Kidney glomerular epithelial cell (primary cell): ENCODE measurements around the gene TRABD2B.

Experiments
- DNase-seq: peaks from one replicate; lab custom pipeline; 2025; lab: John Stamatoyannopoulos, UW

The TRABD2B gene

DNA sequence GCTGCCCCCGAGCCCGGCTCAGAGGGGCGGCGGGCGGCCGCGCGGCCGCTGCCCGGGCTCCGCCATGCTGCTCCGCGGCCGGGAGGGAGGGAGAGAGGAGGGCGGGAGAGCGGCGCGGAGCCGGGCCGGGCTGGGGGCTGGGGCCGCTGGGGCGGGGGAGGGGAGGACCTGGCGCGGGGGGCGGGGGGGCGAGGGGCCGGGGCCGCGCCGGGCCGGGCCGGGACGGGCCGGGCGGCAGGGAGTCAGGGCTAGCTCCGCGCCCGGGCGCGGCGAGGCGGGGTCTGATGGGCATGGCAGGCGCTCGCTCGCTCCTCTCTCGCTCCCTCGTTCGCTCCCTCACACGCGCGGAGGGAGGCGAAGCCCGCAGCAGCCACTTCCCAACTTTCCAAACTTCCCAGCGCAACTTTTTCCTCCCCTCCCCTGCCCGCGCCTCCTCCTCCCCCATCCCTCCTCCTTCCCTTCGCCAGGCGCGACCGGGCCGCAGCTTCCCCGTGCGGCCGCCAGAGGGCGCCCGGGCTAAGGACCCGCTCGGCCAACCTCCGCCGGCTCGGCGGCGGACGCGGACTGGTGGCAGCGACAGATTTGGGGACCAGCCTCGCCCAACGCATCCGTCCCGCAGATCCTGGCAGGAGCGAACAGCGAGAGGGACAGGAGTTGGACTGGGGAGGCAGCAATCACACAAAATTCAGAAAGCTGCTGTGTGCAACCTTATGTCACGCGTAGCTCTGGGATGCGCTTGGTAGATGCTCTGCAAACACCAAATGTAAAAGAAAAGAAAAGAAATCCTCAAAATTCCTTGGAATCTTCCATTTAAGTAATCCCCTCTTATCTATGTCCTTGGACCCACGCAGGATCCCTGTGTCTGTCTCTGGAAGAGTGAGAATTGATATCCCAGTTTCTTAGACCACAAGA lies at the start of gene TRABD2B:
TRABD2B (minus strand) TSS at position 97 of the 912 bp plus-strand sequence.
- DNase-seq = peak; percentile 75

DNA sequence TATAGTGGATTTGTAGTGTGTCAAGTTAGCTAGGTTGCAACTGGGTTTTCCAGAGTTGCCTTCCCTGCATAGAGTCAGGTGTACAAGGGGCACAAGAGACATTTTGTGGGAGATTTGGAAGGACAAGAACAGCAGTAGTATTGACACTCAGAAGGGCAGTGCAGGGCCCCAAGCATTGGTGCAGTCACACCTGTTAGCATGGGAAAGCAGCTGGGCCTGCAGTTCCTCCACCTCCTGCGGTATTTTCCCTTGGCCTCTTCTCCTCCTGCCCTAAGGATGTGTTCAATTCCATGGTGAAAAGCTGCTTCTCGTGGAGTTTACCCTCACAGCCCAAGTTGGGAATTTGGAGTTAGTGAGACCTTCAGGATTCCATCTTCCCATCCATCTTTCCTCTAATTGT lies 47.1 kb upstream of the TRABD2B start:
- DNase-seq = no peak

DNA sequence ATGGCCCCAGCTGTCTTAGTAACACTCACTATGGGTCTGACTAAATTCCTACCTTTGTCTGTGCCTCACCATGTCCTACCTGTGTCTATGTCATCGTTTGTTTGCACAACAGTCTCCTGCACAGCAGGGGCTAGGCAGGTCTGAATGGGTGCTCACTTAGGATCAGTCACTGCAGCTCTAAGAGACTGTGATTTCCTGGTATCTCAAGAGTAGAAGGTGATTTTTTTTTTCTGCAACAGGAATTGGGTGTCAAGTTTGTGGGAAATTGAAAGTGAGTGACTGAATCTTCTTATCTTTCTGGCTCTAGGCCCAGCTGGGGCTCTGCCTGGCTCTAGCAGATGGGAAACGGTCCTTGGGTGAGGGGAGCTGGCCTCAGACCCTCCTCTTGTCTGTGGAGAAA lies 46.4 kb upstream of the TRABD2B start:
- no peak for DNase-seq

DNA sequence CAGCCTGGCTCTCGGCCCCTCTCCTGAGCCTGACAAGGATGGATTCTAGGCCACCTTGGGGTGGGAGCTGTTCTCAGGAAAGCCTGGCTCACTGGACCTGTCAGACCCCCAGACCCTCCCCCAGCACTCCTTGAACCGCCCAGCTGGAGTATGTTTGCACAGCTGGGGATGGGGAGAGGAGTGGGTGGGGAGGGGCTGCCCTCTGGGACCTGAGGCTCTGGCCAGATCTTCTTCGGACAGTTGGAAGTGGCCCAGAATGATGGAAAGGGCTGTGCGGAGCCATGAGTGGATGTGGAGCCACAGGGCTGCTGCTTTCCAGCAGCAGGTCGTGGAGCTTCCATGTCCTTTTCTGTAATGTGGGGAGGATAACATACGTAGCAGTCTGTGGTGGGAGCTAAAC lies 43.0 kb upstream of the TRABD2B start:
- DNase-seq = no peak

DNA sequence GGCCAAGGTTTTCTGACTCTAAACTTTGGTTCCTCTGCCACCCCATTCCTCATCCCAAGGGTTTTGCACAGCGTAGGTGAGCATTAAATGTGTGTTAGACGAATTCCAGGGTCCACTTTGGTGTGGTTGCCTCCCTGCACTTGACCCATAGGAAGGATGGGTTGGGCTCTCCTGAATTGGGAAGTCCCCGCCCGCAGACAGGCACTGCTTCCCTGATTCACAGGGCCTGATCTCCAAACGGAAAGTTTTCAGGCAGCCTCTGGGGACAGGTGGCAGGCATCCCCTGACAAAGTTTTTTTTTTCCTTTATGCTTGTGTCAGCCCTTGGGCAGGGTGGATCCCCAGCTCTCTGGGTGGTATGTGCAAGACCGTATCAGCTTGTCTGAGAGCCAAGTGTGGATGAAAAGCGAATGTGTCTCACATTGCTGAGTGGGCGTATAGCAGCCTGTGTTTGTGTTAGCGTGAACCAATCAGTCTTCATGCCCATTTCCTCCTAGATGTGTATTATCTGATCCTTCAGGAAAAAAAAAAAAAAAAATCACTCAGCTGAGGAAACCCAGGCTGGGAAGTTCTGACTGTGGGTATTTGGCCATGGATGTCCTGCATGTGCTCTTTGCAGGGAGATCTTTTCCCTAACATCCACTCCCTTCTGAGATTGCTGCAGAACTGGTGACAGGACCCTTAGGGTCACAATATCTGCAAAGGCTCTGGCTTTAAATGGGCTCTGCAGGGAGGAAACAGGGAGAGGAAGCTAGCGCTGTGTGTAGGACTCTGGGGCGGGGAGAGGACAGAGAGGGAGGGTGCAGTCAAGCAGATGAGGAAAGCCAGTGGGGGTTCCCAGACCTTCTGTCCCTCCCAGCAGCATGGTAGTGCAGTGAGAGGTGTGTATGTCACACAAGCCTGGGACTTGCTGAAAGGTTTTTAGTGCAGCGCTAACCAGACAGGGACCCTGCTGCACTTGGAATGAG lies 42.2 kb upstream of the TRABD2B start:
- DNase-seq = peak; percentile 89

DNA sequence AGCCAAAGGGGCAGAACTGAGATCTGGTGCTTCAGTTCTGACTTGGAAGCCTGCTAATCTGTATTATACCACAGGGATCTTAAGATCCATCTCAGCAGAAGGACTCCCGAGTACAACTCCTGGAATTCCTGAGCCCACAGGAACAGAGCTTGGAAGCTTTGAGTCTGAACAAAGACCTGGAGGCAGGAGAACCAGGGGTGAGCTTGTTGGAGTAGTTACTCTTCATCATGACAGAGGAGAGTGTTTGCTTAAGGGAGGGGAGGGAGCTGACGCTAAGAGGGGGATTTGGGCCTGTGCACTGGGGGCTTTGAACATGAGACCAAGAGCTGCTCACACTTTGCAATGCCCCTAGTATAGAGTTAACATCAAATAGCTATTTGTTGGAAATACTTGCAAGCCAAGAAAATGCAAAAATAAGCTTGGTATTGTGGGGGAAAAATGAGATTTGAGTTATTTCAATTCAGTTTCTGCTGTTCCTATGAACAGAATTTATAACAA lies 41.1 kb upstream of the TRABD2B start:
- no peak for DNase-seq

DNA sequence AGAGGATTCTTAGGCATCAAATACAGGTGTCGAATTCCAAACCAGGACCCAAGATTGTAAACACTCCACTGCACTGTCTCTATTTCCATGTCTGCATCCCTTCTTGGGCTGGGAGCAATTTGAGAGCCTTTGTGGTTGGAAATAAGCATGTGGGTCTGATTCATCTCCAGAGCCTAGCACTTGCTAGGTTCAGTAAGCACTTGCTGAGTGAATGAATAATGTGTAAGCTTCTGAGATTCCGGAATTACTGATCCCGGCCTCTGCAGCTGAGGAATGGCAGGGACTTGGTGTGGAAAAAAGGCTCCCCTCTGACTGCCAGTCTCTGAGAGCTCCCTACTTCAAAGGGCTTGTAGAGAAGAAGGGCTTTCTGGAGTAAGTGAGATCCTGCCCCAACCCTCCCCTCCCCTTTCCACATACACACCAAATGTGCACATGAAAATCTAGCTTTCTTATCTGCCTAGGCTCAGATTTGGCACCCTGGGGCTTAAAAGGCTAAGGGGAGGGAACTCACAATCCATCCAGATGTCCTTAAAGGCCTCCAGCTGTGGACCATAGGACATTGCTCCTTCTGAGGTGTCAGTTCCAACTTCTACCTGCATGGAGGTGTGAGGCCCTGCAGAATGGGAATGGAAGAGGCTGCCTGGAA lies 39.6 kb upstream of the TRABD2B start:
- peak; percentile 98 for DNase-seq

DNA sequence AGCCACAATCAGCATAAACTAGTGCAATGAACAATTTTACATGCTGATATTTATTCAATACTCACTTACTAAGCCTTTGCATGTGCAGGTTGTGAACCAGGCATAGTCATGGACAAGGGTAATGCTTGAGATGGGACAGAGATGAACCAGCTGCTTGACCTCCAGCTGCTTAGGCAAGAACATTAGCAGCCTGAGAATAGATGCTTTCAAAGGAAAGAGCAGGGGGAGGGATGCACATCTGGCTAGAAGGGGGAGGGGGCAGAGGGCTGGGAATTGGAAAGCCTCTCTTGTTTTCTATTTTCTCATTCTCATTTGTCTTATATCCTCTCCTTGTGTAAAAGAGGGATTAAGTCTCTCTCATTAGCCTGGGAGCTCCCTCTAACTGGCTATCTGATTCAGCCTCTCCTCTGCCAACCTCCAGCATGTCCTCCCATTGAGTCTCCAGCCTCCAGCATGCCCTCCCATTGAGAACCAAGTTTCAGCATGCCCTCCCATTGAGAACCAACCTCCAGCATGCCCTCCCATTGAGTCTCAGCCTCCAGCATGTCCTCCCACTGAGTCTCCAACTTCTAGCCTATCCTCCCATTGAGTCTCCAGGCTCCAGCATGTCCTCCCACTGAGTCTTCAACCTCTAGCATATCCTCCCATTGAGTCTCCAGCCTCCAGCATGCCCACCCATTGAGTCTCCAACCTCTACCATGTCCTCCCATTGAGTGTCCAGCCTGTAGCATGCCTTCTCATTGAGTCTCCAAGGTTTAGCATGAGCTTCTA lies 38.4 kb upstream of the TRABD2B start:
- no peak for DNase-seq

DNA sequence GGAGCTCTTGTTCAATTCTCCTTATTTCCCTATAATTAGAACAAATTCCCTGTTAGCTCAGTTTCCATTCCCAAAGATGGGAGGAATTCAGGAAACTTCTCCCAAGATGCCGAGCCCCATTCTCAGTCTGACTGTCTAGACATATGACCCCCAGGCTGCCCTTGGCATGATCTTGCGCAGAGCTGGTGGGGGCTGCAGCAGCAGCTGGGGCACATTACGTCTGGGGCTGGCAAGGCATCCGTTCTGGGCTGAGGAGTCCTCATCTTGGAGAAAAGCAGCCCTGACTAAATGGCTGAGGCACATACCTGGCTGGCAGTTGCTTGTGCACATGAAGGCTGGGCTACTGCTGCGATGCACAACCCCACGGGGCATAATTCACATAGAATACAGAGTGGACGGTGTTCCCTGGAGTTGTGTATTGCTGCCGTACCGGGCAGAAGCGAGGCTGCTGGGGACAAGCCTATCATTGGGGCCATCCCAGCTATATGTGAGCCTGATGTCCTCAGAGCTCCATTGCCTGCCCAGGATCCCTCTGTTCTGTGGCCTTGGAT lies 36.4 kb upstream of the TRABD2B start:
- DNase-seq = no peak

DNA sequence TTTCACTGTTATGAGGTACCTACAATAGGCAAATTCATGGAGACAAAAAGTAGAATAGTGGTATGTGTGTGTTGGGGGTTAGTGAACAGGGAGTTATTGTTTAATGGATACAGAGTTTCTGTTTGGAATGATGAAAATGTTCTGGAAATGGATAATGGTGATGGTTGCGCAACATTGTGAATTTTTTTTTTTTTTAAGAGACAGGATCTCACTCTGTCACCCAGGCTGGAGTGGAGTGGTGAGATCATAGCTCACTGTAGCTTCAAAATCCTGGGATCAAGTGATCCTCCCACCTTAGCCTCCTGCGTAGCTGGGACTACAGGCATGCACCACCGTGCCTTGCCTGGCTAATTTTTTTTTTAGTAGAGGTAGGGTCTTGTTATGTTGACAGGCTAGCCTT lies 34.5 kb upstream of the TRABD2B start:
- peak; percentile 28 for DNase-seq

DNA sequence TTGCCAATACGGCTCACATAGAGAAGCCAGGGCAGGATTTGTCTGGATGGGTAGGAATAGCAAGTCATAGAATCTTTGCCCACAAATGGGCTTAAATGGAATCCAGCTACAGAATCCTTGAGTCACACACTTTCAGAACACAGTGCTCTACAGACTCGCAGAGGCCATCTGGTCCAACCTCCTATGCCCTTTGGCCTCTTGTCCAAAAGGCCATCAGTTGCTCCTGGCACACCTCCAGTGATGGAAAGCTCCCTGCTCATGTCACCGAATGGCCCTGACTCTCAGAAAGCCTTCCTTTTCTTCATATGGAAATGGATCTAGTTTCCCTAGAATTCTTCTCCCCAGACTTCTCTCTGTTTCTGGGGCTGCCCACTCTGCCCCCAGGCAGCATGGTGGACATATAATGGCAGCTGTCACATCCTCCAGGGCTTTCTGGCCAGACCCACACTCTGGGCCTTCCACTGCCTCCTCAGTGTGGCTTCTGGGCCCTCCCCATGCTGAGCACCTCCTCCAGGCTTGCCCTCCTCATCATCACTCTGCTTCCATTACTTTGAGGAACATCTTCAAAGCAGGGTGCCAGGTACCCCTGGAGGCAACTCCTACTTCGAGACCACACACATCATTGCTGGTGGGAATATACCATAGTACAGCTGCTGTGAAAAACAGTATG lies 33.6 kb upstream of the TRABD2B start:
- no peak for DNase-seq

DNA sequence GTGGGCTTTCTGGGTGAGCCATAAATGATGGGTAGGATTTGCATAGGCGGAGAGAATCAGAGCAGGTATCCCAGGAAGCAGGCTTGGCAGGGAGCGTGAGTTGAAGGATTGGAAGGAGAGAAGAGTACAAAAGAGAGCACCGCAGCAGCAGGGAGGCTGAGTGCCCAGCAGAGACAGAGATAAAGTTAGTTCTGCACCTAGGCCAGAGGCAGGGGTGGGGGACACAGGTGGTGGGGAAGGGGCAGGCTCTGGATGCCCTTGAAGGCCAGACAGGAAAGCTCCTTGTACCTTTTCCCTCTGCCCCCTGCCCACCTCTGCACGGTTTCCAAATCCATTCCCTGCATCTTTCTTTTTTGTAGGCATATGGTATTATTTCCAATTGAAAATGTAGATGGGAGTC lies 33.0 kb upstream of the TRABD2B start:
- DNase-seq = no peak

DNA sequence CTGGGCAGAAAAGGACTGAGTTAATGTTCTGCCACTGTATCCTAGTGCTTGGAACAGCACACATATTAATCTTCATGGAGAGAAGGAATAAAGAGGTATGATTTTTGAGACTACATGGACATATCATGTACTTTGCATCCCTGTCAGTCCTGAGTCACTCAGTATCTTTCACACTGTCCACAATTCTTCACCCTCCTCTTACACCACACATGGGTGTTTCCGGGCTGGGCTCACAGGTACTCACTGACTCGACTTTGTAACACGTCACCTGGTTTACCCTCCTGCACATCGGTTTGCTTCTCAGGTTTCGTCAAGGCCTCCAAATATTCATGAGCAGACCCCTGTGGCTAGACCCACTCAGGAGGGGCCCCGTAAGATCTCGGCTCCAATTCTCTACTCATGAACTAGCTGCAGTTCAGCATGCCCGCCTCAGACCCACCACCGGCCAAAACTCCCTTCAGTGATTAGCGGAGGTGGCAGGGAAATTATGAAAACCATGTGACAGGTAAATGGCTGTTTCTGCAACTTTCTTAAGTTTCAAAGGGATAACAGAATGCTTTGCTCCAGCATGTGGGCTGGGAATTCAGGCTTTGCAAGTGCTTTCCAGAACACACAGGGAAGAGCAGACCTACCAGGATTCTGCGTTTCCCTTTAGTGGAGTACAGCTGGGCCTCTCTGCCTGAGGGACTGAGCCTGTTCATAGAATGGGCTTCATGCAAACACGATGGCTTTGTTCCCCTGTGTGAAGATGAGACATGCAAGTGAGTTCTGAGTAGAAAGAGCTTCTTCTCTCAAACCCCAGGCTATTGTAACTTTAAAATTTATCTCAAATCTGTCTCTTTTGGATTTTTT lies 31.3 kb upstream of the TRABD2B start:
- no peak for DNase-seq

DNA sequence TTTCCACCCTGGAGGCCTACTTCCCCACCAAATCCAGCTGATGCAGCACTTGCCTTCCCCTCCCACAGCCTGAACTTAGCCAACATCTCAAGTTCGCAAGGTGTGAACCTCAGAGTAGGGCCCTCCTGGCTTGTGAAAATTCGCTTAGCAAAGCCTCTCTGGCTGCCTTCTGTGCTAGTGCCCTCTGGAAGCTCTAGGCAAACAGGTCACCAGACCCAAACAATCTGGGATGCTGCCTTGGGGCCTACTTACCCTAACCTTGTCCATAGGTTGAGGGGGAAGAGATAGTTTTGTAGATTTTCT lies 30.3 kb upstream of the TRABD2B start:
- DNase-seq = no peak

DNA sequence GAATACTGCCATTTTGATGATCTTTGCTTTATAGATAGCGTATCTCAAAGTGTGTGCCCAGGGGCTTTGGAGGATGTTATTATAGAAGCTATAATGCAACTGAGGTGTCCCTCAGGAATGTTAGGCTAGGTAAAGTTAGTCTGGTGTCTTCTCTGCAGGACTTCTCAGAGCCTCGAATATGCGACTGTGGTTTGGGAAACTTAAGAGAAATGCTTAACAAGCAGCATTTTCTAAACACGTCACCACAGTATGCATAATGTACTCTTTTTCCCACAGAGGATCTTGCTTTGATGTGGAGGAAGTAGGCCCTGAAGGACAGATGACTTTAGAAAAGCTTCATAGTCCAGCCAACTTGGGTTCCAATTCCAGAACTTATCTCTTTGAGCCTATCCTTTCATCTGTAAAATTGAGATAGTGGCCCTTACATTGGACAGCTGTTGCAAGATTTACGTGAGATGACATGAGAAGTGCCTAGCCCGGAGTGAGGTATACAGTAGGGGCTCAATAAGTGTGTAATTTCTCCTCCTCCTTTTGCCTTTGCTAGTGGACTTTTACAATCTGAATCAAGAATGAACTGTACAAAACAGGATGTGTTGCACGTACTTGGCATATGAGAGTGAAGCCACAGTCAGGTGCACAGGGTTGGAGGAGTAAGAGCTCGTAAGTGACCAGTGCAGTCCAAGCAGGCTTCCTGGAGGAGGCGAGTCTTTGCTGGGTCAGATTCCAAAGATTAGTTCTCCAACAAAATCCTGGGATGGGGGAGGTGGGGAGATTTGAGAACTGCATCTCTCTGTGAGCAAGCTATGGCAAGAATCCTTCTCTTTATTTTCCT lies 29.7 kb upstream of the TRABD2B start:
- DNase-seq = no peak

DNA sequence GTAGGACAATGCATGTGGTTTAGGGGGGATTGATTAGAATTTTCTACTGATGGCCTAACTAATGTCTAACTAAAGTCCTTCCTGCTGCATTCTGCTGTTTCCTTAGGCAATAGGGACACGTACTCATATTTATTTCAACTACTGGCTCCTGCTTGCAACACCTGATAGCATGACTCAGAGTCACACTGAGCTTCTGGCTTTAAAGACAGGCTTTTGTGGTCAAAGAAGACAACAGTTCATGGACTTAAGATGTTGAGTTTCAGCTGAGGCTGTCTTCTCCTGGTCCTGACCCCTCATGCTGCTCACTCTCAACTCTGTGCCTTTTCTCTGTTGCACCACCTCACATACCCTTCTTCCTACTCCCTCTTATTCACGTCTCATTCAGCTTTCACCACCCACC lies 29.1 kb upstream of the TRABD2B start:
- DNase-seq = peak; percentile 68

DNA sequence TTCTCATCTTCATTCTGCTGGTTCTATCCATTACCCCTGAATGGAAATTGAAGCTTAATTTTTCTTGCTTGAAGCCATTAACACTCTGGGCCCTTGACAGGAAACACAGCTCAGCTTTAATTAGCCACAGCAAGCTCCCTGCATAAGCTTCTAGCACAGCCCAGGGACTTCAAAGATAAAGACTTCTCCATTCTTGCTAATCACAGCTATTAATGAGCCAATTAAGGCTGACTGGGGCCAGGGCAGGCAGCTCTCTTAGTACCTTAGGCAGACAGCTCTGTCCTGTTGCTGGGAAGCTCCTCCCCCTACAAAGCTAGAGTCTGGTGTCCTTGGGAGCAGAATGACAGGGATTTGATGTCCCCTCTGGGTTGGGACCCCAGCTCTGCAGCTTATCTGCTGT lies 27.9 kb upstream of the TRABD2B start:
- DNase-seq = no peak

DNA sequence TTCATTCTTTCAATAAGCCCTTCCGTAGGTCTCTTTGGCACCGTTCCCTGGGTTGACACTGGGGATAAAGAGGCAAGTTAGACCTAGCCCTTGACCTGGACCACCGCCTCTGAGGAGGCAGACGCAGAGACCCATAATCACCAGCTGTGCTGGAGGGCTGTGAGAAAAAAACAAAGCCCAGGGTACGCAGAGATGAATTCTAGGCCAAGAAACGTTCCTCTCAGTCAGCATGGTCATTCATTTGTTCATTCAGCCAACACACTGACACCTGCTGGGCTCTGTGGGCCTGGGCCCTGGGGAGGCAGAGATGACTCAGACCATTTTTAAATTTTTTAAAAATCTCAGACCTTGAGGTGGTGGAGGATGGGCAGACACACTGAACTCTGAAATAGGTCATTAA lies 26.3 kb upstream of the TRABD2B start:
- no peak for DNase-seq

DNA sequence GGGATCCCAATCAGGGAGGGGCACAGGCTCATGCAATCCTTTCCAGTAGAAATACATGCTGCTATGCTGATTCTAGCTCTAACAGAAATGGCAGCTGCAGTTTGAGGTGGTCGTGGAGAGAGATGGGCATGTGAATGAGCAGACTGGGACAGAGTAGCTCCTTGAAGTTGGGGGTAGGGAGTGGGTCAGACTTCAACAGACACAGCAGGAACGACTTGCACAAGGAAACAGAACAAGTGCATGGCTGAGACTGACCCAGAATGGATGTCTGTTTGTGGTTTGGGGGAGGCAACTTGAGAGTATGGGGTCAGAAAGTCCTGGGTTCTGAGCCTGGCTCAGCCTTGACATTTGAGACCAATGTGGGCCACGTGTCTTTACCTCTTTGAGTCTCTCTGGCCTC lies 25.1 kb upstream of the TRABD2B start:
- no peak for DNase-seq
